Activated CD4-positive, CD25-positive, alpha-beta regulatory T cell (primary cell): ENCODE measurements around the gene SIPA1L3.
"Not testable (repeated sequence)": the region's sequence is repeated elsewhere in the genome, so short reads cannot be mapped to it uniquely, and the experiment has no call there.

ENCODE experiments used
- DNase-seq, 4 experiments: peaks; one replicate each; lab custom pipeline; 2025; lab: John Stamatoyannopoulos, UW

SIPA1L3 gene

DNA sequence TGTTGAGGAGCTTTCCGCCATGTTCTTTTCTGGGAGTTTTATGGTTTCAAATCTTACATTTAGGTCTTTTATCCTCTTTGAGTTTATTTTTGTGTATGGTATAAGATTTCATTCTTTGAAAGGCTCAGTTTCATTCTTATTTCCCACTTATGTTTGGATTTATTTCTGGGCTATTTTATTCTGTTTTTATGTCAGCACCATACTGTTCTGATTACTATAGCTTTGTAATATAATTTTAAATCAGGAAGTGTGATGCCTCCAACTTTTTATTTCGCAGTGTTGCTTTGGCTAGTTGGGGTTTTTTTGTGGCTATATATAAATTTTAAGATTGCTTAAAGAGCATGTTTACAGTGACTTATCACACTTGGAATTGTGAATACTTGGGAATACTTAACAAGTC, 135.1 kb downstream of the SIPA1L3 start:
- no peak for DNase-seq

DNA sequence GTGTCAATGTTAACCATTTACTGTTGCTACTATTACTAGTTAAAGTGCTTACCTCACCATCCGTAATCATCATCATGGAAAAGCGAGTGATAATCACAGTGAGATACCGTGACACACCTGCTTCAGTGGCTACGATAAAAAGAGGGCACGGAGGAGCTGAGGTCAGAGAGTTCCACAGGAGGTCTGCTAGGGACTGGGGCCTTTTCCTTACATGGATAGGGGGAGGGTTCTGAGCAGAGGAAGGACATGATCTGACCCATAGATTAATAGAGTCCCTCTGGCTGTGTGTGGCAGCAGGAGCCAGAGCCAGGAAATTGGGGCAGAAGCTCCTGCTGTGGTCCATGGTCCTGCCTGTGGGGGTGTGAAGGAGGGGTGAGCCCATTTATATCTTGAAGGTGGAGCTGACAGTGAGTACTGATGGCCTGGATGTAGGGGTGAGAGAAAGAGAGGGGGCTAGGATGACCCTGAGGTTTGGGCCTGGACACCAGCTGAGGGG, 136.7 kb downstream of the SIPA1L3 start:
- no peak for DNase-seq

- no peak for DNase-seq
Measured at GRCh38 chr19:38044267-38045111, 137.5 kb downstream of the SIPA1L3 start.

DNA sequence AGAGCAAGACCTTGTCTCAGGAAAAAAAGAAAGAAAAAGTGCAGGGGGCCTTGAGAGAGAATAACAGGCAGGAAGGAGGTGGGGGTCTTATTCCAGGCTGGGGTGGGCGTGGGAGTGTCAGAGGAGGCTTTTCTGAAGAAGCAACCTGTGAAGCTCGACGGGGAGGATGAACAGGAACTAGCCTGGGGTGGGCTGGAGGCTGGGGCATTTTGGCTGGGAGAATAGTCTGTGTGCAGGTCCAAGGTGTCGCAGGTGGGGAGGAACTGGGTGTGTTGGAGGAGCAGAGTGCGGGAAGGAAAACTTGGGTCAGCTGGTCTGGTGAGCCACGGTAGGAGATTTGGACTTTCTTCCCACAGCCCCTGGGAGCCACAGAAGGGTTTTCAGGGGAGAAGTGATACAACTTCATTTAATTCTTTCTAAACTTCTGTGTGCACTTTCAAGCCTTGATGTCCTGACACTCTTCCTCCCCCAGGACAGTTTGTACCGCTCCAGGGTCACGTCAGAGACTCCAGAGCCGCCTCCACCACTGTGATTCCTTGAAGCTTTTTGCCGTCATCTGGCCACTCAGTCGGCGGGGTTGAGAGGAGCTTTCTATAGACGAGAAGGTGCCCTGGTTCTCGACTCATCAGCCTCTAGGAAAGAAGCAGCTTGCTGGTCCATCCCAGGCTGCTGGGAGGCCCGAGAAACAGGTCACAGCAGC, 138.7 kb downstream of the SIPA1L3 start:
- no peak for DNase-seq

DNA sequence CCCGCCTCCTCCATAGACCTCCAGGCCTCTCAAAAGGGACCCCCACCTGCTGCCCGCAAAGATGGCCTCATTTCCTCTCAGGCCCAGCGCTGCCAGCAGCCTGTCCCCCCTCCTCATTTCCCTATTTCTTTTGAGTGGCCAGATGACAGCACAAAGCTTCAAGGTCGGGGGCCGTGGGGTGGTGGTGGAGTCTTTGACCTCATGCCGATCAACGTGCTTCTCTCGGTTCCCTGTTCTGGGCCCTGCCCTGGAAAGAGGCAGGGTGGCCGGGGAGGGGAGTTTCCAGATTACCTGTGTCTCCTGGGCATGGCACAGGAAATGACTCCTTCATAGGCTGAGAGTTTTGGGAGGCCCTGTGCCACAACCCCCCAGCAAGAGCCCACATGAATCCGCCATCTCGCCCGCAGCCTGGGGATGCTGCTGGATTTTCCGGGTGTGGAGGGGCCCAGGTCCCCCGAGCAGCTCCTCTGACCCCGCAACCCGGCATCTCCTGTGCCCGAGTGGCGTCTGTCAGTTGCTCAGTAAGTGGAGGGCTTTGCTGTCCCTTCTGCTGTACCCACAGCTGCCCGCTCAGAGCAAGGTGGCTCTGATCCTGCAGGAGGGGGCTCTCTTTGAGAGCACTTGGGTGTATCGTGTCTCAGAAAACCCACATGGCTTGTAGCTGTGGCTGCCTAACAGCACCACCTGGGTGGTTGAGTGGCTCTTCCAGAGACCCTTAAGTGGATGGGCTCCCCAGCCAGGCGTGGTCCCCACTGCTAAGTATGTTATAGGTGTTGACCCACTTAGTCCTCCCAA, 139.4 kb downstream of the SIPA1L3 start:
- no peak for DNase-seq

DNA sequence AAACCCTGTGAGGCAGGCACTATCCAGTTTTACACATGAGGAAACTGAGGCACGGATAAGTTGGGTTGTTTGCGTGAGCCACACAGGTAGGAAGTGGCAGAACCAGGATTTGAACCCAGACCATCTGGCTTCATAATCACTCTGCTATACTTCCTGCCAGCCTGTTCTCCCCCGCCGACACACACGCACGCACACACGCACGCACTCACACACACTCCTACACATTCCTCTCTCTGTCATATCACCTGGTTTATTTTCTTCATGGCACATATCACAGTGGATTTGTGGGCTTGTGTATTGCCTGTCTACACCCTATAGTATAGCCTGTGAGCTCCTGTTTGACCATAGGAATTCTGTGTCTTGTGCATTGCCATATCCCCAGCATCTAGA, 140.0 kb downstream of the SIPA1L3 start:
- no peak for DNase-seq

GRCh38 chr19:38047641-38048040, 140.6 kb downstream of the SIPA1L3 start:
- no peak for DNase-seq

GRCh38 chr19:38049105-38049649, 142.2 kb downstream of the SIPA1L3 start:
- DNase-seq, result peak in 2 of 4 experiments; percentile 16 to 21

GRCh38 chr19:38055010-38055409, 148.0 kb downstream of the SIPA1L3 start:
- no peak for DNase-seq

- no peak for DNase-seq
Measured at GRCh38 chr19:38055655-38056521, 148.9 kb downstream of the SIPA1L3 start.

GRCh38 chr19:38056646-38057045, 149.6 kb downstream of the SIPA1L3 start:
- no peak for DNase-seq

GRCh38 chr19:38057959-38058690, 151.1 kb downstream of the SIPA1L3 start:
- no peak for DNase-seq

- DNase-seq, result no peak
Measured at GRCh38 chr19:38059897-38060296, 152.9 kb downstream of the SIPA1L3 start.

GRCh38 chr19:38060331-38060730, 153.3 kb downstream of the SIPA1L3 start:
- no peak for DNase-seq

DNA sequence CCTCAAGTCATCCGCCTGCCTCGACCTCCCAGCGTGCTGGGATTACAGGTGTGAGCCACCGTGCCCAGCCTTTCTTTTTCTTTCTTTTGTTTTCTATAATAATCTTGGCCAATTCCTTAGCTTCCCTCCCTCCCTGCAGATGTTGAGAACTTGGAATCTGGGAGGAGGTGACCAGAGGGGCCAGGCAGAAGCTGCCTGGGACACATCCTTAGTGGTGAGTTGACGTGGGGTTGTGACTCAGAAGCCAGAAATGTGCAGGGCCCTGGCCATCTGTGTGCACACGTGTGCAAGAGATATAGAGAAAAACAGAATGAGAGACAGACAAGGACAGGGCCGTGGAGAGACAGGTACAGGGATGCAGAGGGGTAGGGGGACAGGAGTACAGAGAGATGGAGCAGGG, 154.3 kb downstream of the SIPA1L3 start:
- DNase-seq, result no peak

DNA sequence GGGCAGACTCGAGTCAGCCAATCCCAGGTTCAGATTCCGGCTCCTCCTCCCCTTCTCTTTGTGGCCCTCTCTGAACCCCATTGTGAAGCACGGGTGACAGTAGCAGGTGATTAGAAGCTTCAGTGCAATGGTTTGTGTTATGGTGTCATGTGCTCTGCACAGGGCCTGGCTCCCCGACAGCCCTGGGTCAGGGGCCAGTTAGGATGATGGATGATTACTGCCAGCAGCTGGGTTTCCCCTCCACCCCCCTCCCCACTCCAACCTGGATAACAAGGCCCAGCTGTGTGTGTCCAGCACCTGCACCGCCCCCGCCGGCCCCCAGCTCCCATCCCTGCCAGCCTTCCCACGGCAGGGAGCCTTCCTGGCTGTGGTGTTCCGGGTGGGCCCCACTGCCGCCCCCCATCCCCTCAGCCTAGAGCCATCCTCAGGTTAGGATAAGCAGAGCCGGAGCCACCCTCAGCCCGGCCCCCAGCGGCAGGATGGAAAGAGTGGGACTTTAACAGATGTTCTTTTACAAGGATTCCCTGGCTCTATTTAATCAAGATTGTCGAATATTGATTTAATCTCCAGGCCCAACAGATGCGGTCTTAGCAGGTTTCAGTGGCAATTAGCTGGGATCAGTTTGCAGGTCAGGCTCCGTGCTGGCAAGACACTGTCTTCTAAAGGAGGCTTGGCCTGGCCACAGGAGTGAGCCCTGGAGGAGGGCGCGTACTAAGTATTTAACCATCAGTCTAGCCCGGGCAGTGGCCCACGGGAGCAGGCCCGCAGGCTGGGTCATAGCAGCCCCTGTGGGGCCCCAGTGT, 156.2 kb downstream of the SIPA1L3 start:
- no peak for DNase-seq

DNA sequence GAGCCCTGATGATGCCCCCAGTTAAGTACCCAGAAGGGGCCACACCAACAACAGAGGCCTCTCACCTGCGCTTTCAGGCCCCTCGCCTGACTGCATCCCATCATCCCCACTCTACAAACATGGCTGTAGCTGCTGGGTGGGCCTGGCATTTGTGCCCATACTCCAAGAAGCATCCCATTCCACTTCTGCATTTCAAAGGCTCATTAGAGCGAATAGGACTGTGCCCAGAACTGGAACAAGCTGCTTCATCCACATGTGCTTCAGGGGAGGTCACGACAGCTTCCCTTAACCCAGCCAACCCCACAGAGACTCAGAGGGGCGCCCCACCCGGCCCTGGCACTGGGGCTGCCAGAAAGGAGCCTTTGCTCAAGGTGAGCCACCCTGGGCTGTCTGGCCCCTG, 156.9 kb downstream of the SIPA1L3 start:
- no peak for DNase-seq

GRCh38 chr19:38064661-38065425, 157.8 kb downstream of the SIPA1L3 start:
- DNase-seq, result no peak

DNA sequence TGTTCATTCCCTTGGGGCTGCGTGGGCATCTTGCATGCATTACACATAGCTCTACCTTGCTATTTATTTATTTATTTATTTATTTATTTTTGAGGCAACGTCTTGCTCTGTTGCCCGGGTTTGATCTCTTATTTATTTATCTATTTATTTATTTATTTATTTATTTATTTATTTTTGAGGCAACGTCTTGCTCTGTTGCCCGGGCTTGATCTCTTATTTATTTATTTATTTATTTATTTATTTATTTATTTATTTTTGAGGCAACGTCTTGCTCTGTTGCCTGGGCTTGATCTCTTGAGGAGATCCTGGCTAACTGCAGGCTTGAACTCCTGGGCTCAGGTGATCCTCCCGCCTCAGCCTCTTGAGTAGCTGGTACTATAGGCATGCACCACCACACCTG, 158.8 kb downstream of the SIPA1L3 start:
- not testable (repeated sequence) for DNase-seq
